Smooth muscle cell of the brain vasculature (primary cell): ENCODE measurements around the gene RHOBTB1.

Experiments used
- DNase-seq: peaks from one replicate; pipeline ENCODE4 v3.0.0-alpha.2; 2012; ENCODE audit warnings: low read depth, low spot score

RHOBTB1 gene

GRCh38 chr10:60964257-60965235 lies 20.6 kb upstream of the RHOBTB1 start:
- DNase-seq: peak; percentile 76

GRCh38 chr10:60963441-60964256 lies 19.7 kb upstream of the RHOBTB1 start:
- DNase-seq: no peak

GRCh38 chr10:60962946-60963345 lies 19.0 kb upstream of the RHOBTB1 start:
- DNase-seq: no peak

GRCh38 chr10:60960913-60961312 lies 16.9 kb upstream of the RHOBTB1 start:
- DNase-seq: no peak

GRCh38 chr10:60960031-60960430 lies 16.0 kb upstream of the RHOBTB1 start:
- no peak for DNase-seq

- no peak for DNase-seq
Observed at GRCh38 chr10:60958892-60959601, 15.1 kb upstream of the RHOBTB1 start.

GRCh38 chr10:60957667-60958221 lies 13.8 kb upstream of the RHOBTB1 start:
- no peak for DNase-seq

- DNase-seq: no peak
Observed at GRCh38 chr10:60955957-60956425, 12.0 kb upstream of the RHOBTB1 start.

- DNase-seq: no peak
Observed at GRCh38 chr10:60955316-60955715, 11.3 kb upstream of the RHOBTB1 start.

GRCh38 chr10:60954035-60954434 lies 10.1 kb upstream of the RHOBTB1 start:
- DNase-seq: no peak

- DNase-seq: no peak
Observed at GRCh38 chr10:60953420-60953819, 9.4 kb upstream of the RHOBTB1 start.

- no peak for DNase-seq
Observed at GRCh38 chr10:60952846-60953220, 8.8 kb upstream of the RHOBTB1 start.

GRCh38 chr10:60952067-60952845 lies 8.3 kb upstream of the RHOBTB1 start:
- no peak for DNase-seq

- no peak for DNase-seq
Observed at GRCh38 chr10:60951272-60951724, 7.3 kb upstream of the RHOBTB1 start.

GRCh38 chr10:60950300-60950699 lies 6.3 kb upstream of the RHOBTB1 start:
- DNase-seq: no peak

GRCh38 chr10:60948851-60949250 lies 4.9 kb upstream of the RHOBTB1 start:
- no peak for DNase-seq

GRCh38 chr10:60944910-60945297 lies 919 bp upstream of the RHOBTB1 start:
- no peak for DNase-seq

- no peak for DNase-seq
Observed at GRCh38 chr10:60943316-60944057, 498 bp downstream of the RHOBTB1 start.

GRCh38 chr10:60942788-60943315 lies 1.1 kb downstream of the RHOBTB1 start:
- DNase-seq: no peak
